Breast epithelium (tissue), 3 donors: ENCODE measurements around the gene PHC2.

Experiments used
- POLR2A ChIP-seq: fragments of 450-650 bp; IDR thresholded peaks from one replicate; pipeline ENCODE4 v1.6.1; 2016; ENCODE audit warnings: antibody characterized with exemption, mild to moderate bottlenecking, moderate library complexity
- POLR2AphosphoS5 ChIP-seq, 3 donors: sonication (generic); formaldehyde crosslinking; IDR thresholded peaks; one replicate each; pipeline ENCODE4 v1.6.1; 2017; ENCODE audit warnings: antibody characterized with exemption in 3 of 3
- TF ChIP-seq, protein P1 (sequence below), 3 donors: fragments of 450-650 bp; IDR thresholded peaks; one replicate each; pipeline ENCODE4 v1.5.1; 2016 to 2017; ENCODE audit warnings: antibody characterized with exemption in 3 of 3, mild to moderate bottlenecking in 3 of 3, moderate library complexity in 3 of 3

DNA sequence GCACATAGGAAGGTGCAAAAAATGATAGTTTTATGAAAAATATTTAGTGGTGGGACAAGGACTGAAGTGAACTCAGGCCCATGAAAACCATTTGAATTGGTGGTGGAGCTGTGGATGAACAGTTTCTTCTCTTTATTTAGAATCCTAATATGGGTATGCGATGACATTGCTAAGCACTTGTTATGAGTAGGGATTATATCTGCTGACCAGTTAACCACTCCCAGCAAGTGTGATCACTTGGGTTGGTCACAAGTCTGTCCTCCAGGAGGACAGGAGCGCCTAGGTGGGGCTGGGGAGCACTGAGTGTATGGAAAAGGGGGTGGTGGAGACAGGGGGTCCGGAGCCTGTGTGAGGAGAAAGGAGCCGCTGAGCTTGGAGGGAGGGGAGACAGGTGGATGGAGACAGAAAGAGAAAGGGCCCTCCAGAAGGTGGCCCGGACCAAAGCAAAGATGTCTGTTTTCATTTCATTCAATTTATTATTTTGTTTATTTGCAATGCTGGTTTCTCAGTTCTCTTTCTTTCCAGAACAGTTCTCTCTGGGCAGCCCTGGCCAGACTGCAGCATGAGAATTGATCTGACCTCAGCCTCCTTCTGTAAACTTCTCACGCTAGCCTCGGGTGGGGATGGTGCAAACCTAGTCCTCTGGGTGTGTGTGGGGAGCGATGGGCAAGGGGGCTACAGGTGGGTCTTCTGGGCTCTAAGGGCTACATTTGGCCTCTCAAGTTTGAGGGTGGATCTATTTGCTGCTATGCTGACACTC lies 31.7 kb upstream of the PHC2 start:
- no peak for TF ChIP-seq POLR2AphosphoS5 (IDR thresholded peaks at IDR 0.05)
- TF ChIP-seq, protein P1, sequence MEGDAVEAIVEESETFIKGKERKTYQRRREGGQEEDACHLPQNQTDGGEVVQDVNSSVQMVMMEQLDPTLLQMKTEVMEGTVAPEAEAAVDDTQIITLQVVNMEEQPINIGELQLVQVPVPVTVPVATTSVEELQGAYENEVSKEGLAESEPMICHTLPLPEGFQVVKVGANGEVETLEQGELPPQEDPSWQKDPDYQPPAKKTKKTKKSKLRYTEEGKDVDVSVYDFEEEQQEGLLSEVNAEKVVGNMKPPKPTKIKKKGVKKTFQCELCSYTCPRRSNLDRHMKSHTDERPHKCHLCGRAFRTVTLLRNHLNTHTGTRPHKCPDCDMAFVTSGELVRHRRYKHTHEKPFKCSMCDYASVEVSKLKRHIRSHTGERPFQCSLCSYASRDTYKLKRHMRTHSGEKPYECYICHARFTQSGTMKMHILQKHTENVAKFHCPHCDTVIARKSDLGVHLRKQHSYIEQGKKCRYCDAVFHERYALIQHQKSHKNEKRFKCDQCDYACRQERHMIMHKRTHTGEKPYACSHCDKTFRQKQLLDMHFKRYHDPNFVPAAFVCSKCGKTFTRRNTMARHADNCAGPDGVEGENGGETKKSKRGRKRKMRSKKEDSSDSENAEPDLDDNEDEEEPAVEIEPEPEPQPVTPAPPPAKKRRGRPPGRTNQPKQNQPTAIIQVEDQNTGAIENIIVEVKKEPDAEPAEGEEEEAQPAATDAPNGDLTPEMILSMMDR (IDR thresholded peaks at IDR 0.05): no peak
- TF ChIP-seq POLR2A: no peak
